GM18867 (cell line): ENCODE data around the gene MRGPRD.
"Not testable (repeated sequence)": the region's sequence is repeated elsewhere in the genome, so short reads cannot be mapped to it uniquely, and the experiment has no call there.

Source experiments
- ATAC-seq: cut with Tn5 transposase; IDR thresholded peaks from one replicate; pipeline ENCODE4 v1.9.1; 2021; ENCODE audit warnings: mild to moderate bottlenecking, moderate library complexity; ENCODE audit not compliant: unreplicated experiment

Gene MRGPRD

GRCh38 chr11:68994161-68994893 lies 13.5 kb upstream of the MRGPRD start:
- no peak for ATAC-seq

- no peak for ATAC-seq
Observed at GRCh38 chr11:68993546-68993945, 12.8 kb upstream of the MRGPRD start.

DNA sequence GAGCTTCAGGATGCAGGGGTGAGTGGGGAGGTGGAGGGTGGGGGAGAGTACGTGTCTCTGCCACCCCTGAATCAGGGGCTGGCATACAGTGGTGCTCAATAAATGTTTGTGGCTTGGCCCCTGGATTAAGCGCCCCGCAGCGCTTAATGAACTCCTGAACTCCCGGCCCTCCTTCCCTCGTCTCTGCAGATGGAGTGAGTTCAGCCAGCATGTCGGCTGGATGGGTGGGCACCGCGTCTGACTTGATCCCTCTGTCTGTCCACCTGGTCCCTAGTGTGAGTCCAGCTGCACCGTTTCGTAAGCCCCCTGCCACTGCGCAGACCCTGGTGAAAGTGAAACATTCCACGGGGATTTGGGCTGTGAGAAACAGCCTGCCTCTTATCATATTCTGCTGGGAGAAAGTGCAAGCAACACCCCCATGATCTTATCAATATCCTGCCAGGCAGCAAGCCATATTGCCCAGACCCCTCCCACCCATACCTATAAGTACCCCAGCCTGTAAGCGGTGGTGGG lies 12.0 kb upstream of the MRGPRD start:
- ATAC-seq, result no peak

GRCh38 chr11:68990995-68991780 lies 10.4 kb upstream of the MRGPRD start:
- no peak for ATAC-seq

DNA sequence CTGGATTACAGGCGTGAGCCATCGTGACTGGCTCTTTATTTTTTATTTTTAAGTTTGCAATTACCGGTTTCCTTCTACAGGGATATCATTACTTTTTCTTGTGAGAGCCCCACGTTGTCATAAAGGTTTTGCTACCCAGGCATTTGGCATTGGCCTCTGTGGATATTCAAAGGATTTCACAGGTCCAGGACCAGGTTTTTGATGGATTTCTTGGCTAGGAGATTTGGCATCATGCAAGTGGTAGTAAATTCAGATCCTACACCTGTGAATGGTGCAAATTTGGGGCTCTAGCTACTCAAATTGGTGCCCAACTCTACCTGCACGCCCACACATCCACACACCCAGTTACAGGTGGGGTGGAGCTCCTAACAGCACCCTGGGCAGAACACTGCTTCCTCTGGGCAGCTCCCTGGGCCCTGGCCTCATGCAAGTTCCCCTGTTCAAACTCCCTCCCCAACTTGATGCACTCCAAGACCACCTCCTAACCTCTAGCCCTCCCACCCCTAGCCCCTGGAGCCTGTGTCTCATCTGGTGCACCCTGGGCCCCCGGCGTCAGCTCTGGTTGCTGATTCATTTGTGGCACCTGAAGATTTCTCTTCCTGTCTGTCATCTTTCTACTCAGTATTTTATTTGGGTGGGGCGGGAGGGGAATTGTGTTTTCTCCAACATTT lies 9.3 kb upstream of the MRGPRD start:
- no peak for ATAC-seq

GRCh38 chr11:68988491-68988890 lies 7.7 kb upstream of the MRGPRD start:
- no peak for ATAC-seq

GRCh38 chr11:68987211-68987610 lies 6.4 kb upstream of the MRGPRD start:
- ATAC-seq, result no peak

DNA sequence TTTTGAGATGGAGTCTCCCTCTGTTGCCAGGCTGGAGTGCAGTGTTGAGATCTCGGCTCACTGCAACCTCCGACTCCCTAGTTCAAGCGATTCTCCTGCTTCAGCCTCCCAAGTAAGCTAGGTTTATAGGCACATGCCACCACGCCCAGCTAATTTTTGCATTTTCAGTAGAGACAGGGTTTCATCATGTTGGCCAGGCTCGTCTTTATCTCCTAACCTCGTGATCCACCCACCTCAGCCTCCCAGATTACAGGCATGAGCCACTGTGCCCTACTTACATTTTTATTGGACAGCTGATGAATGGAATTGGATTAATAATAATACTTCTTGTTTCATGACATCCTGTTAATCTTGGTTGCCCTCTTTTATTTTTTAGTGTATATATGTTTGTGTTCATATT lies 3.0 kb upstream of the MRGPRD start:
- no peak for ATAC-seq

DNA sequence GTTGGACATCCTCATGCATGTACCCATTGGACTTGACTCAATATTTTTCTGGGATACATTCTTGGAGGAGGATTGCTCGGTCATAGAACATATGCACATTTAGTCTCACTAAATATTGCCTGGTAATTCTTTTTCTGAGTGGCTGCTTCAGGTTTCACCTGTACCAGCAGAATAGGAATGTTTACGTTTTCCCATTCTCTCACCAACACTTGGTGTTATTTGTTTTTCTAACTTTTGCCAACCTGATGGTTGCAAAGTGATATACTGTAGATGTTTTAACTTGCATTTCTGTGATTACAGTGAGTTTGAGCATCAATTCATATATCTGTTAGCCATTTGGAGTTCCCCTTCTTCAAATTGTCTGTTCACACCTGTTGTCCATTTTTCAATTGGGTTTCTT lies 1.3 kb upstream of the MRGPRD start:
- ATAC-seq, result no peak

- ATAC-seq, result no peak
Observed at GRCh38 chr11:68979931-68980775, 633 bp downstream of the MRGPRD start.

DNA sequence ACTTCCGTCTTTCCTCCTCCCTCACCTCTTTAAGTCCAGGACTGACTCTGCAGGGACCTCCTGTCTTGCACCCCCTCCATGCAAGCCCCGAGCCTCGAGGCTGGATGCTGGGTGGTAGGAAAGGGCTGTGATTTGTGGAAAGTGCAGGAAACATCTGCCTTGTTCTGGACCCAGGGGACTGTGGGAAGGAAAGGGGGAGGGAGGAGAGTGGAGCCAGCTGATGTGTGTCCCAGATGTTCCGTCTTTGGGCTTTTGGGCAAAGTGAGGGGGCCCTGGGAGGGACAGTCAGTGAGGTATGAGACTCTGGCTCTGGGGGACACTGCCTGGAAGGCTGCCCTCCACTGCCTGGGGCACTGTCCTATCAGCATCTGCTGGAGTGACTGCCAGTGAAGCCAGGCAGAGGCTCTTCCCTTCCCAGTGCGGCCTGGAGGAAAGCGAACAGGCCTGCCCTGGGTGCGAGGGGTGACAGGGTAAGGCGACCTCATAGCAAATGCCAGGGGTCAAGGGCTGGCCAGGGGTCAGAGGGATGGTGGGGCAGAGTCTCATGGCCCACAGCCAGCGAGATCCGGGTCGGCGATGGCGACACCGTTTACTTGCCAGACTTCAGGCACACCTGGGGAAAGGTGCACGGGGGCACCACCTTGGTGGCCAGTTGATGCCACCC lies 1.7 kb downstream of the MRGPRD start:
- ATAC-seq, result no peak

- no peak for ATAC-seq
Observed at GRCh38 chr11:68978626-68978930, 2.2 kb downstream of the MRGPRD start.

DNA sequence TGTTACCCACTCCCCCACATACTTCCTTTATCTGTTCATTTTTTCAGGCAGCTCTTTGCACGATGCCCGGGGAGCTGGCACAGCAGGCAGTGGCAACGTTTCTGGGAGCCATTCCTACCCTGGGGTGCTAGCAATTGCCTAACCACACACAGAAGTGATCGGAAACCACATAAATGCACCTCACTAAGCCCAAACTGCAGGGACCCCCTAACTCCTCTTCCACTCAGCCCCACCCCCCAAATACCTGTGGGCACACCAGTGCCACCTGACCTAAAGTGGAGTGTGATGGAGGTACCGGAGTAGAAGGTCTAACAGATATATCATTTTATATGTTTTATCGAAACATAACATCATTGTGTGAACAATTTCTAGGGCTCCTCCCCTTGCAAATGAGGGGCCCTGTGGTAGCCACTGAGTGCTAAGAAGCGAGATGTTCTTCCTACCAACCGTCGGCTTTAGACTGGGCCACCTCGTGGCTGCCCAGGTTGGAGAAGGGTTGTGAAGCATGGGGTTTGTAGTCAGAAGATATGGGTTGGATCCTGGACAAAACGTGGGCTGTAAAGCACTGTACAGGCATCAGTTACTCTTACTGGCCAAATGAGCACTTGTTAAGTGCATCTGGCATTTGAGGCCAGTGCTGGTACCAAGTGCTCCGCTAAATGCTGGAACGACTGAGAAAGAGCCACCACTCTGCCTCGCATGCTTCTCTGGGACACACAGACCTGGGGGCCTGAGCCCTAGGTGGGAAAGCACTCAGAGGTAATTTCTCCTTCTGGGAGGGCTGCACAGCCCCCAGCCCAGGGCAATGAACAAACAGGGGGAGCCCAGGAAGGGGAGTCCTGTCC lies 2.8 kb downstream of the MRGPRD start:
- ATAC-seq, result no peak

GRCh38 chr11:68976563-68976962 lies 4.2 kb downstream of the MRGPRD start:
- ATAC-seq, result no peak

DNA sequence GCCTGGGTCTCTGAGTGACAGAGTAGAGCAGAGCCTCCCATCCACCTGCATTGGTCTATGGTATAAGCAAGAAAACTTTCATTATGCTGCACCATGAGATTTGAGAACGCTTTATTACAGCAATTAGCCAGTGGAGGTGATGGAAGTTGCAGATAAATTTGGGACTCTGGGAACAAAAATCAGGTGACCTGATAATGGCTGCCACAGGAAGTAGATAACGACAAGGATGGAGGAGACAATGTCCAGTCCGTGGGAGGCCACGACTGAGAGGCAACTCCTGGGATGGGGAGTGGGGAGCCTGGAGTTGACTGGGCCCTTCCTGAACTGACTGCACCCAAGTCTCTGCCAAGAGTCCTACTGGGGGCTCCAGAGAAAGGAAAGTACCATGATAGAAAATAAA lies 4.7 kb downstream of the MRGPRD start:
- no peak for ATAC-seq

DNA sequence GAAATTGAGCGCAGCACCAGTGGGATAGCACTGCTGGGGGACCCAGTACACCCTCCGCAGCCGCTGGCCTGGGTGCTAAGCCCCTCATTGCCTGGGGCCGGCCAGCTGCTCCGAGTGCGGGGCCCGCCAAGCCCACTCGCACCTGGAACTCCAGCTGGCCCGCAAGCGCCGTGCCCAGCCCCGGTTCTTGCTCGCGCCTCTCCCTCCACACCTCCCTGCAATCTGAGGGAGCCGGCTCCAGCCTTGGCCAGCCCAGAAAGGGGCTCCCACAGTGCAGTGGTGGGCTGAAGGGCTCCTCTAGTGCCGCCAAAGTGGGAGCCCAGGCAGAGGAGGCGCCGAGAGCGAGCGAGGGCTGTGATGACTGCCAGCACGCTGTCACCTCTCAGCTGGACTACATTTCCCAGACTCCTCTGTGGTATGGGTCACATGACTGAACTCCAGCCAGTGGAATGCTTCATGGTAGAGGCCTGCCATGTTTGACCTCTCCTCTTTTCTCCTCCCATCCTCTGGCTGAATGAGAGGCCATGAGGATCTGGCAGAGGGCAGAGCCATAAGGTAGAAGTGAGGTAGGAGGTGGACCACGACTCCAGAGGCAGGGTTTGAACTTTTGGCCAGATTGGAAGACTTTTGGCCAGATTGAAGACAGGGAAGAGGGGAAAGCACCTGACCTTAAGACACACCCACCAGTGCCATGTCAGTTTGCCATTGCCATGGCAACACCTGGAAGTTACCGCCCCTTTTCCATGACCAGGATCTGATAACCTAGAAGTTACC lies 6.2 kb downstream of the MRGPRD start:
- no peak for ATAC-seq

DNA sequence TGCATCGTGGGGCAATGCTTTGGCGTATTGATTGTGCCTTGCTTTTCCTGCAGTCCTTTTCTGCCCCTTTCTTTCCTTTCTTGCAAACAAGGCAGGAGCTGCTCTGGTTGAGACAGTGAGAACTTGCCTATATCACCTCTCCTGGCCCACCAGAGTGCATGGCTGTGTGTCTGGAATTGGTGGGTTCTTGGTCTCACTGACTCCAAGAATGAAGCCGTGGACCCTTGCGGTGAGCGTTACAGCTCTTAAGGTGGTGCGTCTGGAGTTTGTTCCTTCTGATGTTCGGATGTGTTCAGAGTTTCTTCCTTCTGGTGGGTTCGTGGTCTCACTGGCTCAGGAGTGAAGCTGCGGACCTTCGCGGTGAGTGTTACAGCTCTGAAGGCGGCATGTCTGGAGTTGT lies 7.1 kb downstream of the MRGPRD start:
- not testable (repeated sequence) for ATAC-seq

DNA sequence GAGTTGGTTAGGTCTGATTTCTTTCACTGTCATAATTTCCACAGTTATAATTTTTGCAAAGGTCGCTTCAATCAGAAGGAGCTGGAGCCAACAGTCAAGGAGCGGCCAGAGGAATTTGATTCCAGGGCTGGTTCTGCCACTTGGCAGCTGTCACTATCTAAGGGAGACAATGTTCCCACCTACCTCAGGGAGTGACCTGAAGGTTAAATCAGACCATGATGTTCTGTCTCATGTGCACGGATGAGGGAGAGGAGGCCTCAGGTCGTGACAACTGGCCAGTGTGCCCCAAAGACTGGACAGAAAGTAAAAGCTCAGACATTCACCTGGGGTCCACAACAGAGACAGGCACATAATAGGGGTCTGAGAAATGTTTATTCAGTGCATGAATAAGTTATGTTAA lies 7.6 kb downstream of the MRGPRD start:
- no peak for ATAC-seq
